HAP-1 (cell line): ENCODE measurements around the gene ASB4.

Experiments
- DNase-seq, 2 experiments: peaks; one replicate each; pipeline ENCODE4 v3.0.0-alpha.2; 2016 to 2020; ENCODE audit warnings: low spot score in 2 of 2
- H3K27me3 ChIP-seq: fragments of 250-450 bp; sonication (Bioruptor Pico); 2 replicates; pipeline ENCODE4 v1.5.1; 2020; ENCODE audit warnings: low read depth, mild to moderate bottlenecking, moderate library complexity
- H3K36me3 ChIP-seq: fragments of 250-450 bp; sonication (Bioruptor Pico); replicated peaks from 2 replicates; pipeline ENCODE4 v1.5.1; 2020; ENCODE audit warnings: mild to moderate bottlenecking
- H3K4me1 ChIP-seq: fragments of 250-450 bp; sonication (Bioruptor Pico); 2 replicates; pipeline ENCODE4 v1.5.1; 2020; ENCODE audit warnings: mild to moderate bottlenecking
- H3K4me3 ChIP-seq: fragments of 250-450 bp; sonication (Bioruptor Pico); 2 replicates; pipeline ENCODE4 v1.5.1; 2020; ENCODE audit warnings: mild to moderate bottlenecking, moderate library complexity
- H3K9me3 ChIP-seq: fragments of 250-450 bp; sonication (Bioruptor Pico); 2 replicates; pipeline ENCODE4 v1.5.1; 2020; ENCODE audit warnings: mild to moderate bottlenecking, moderate library complexity
- in situ Hi-C: fragments of 300-500 bp; cut with MboI; formaldehyde crosslinking; loops from 3 replicates; pipeline ENCODE4 v1.14.3; 2020; ENCODE audit warnings: low sequenced_read_pairs, inconsistent platforms, mixed read lengths

The ASB4 gene

DNA sequence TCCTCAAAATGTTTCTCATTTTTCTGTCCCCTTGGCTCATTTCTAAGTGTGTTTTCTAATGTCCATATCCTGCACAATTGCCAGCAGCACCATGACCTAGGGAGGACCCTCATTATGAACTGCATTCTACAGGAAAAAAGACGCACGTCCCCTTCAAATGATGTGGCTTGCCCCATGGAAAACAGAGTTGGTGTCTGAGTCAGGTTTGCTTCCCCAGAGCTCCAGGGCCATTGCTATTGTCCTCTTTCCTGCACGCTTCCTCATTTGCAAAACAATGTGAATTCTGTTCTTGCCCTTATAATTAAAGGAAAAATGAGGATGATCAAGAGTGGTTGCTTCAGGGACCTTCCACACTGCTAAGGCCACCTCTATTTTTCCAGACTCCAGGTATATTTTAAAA, 14.7 kb upstream of the ASB4 start:
- no peak overlapping the region for H3K4me3 ChIP-seq
- no peaks in the 10 kb centered on the region for H3K27me3 ChIP-seq
- peaks cover 62% of the 10 kb centered on the region for H3K4me1 ChIP-seq
- no peaks in the 10 kb centered on the region for H3K36me3 ChIP-seq
- no peaks in the 10 kb centered on the region for H3K9me3 ChIP-seq
- peak; percentile 59 to 75 for DNase-seq
- in situ Hi-C loops: no loop called here

DNA sequence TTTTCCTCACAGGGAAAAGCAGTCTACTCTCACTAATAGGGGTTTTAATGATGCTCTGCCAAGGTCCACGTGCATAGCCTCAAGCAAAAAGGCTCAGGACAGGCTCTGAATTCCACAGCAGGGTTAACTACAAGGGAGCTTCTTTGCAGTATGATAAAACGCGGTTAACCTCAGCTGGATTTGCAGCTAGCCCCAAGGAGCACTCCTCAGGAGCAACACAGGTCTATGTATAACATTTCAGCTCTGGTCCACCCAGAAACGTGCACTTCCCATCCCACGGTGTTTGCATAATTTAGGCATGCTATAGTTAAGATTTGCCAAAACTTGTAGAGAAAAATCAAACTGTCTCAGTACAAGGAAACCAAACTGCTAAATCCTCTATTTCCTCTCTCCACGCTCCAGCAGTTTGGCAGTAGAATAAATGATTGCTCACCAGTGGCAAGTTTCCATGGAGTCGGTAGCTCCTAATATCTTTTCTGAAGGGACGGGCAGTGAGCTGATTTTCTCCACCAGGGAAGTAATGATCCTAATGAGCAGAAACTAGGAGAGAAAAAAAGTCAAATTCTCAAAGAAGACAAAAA, 13.1 kb upstream of the ASB4 start:
- peak; percentile 67 to 81 for DNase-seq
- H3K4me1 ChIP-seq: peaks cover 62% of the 10 kb centered on the region

DNA sequence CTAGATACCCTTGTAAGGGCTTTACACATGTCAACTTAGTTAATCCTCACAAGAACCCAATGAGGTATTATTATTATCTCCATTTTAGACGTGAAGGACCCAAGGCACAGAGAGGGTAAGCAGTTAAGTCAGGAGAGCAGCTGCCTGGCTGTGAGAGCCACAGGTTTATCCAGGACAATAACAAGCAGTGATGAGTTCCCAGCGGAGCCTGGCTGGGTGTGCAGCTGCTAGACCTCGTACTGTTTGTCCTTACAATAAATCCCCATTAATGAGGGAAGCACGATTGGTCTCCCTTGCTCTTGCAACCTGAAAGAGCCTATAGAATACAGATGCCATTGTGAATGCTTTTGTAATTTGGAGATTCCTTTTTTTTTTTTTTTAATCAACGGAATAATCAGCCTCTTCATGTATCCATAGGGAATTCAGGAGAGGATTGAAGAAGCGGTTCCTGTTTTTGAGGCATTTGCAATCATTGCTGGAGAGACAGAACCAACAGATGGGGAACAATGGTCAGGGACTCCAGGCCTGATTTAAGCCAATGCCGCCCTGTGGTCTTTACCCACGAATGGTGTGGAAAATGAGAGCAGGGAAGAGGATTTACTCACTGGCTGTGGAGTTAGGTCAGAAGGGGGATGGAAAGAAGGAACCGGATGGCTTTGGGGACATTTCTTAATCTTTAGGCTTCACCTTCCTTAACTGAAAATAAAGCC, 12.3 kb upstream of the ASB4 start:
- Histone ChIP-seq H3K4me1 (peaks cover 59% of the 10 kb centered on the region), H3K36me3 (no peaks in the 10 kb centered on the region)
- in situ Hi-C loops: no loop called here

More for the DNA sequence above, 13.1 kb upstream of the ASB4 start:
- in situ Hi-C loops: no loop called here
- Histone ChIP-seq H3K27me3 (no peaks in the 10 kb centered on the region), H3K36me3 (no peaks in the 10 kb centered on the region), H3K4me3 (no peak overlapping the region), H3K9me3 (no peaks in the 10 kb centered on the region)

DNA sequence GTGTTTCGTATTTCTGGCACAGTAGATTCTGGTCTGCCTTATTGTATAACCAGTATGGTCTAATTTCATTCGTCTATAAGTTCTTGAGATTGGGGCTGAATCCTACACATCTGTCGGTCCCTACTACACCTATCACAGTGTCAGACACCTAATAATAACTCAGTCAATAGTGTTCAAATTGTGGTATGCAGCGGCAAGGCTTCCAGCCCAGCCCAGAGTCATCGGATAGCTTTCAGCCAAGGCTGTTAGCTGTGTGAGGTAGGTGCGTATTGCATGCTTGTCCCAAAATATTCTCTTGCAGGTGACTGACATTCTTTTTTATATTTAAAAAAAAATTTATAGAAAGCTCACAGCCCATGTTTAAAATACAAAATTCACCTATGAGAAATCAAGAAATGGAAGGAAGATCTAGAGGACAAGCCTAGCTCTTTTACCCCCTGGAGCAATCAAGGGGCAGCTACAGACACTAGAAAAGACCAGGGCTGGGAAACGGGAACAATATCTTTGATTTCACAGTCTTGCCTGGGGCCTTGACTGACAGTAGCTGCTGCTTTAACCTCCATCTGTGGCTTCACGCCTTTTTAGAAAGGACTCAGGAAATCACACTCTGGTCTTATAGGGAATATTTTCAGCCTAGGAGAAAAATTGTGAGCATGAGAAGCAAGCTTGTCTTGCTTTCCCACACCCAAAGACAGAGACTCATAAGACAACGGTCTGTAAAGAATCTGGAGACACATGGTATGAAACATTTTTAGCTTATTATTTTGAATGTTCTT, 9.5 kb upstream of the ASB4 start:
- in situ Hi-C loops: loop anchor here (25.0 kb wide), 2 partner anchors 1039 to 1189 kb away; no protein-coding TSS in a partner anchor
- no peaks in the 10 kb centered on the region for H3K9me3 ChIP-seq
- peaks cover 32% of the 10 kb centered on the region for H3K4me1 ChIP-seq
- no peaks in the 10 kb centered on the region for H3K36me3 ChIP-seq
- no peak for DNase-seq
- no peak overlapping the region for H3K4me3 ChIP-seq
- no peaks in the 10 kb centered on the region for H3K27me3 ChIP-seq

More for the DNA sequence above, 12.3 kb upstream of the ASB4 start:
- Histone ChIP-seq H3K9me3 (no peaks in the 10 kb centered on the region), H3K4me3 (no peak overlapping the region), H3K27me3 (no peaks in the 10 kb centered on the region)
- peak; percentile 66 to 68 for DNase-seq

DNA sequence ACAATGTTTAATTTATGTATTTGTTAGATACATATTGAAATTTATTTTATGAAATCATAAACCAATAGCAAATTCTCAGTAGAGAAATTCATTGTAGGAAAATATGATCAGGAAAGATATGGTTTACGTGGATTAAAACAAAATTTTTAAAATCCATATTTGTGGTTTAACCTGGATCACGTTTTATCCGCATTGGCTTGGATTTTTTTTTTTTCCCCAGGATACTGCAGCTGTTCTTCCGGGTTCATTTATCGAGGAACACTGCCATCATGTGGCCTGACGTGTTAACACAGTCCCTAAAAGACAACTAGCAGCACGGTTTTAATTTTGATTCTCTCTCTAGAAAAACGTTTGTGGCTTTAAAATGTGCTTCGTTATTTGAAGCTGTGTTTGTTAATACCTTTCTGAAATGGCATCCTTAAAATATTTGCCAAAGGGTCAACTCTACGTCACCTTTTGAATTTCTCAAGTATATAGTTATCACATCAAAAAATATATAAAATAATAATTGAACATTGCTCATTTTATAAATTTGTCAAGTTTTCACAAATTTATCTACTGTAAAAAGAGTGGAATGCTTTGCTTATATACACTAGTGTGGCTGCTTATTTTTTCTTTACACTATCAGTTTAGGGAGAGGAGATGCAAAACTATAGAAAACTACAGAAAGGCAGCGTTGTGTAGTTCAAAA, 8.7 kb upstream of the ASB4 start:
- Histone ChIP-seq H3K27me3 (no peaks in the 10 kb centered on the region), H3K36me3 (no peaks in the 10 kb centered on the region), H3K9me3 (no peaks in the 10 kb centered on the region), H3K4me3 (no peak overlapping the region), H3K4me1 (peaks cover 25% of the 10 kb centered on the region)
- in situ Hi-C loops: loop anchor here (25.0 kb wide), 2 partner anchors 1040 to 1190 kb away; no protein-coding TSS in a partner anchor
- peak; percentile 71 to 74 for DNase-seq

DNA sequence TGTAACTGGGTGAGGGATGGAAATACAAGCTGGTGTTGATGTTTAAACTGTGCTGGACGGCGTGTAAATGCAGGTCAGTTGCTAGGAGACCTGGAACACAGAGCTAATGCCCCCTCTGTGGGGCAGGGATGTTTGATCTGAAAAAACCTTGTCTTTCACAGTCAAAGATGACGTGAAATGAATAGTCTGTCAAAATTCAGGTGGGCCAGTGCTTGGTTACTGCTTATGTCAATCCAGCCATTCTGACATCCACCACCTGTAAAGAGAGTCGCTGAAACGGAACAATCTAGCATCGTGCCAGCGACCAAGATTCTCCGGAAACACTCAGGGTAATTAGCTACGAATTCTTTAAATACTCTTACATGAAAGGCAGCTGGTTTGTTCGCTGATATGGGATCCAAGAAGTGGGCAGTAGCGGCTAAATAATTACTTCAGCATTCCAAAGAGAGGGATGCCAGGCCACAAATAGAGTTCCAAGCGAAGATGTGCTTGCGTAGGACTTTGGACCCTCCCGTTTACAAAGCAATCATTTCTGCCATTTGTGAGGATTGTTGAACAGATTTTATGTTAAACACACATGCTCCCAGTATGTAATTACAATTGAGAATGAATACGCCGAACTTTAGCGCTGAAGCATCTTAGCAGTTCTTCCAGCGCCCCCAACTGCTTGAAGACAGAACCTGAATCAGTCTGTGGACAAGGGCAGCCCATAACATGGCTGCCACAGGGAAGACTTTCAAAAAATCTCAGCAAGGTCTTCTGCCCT, 7.3 kb upstream of the ASB4 start:
- H3K4me3 ChIP-seq: no peak overlapping the region
- no peaks in the 10 kb centered on the region for H3K9me3 ChIP-seq
- peaks cover 11% of the 10 kb centered on the region for H3K4me1 ChIP-seq
- H3K36me3 ChIP-seq: no peaks in the 10 kb centered on the region
- H3K27me3 ChIP-seq: no peaks in the 10 kb centered on the region
- in situ Hi-C loops: loop anchor here (25.0 kb wide), 2 partner anchors 1041 to 1191 kb away; no protein-coding TSS in a partner anchor
- DNase-seq: peak in 1 of 2 experiments; percentile 46

DNA sequence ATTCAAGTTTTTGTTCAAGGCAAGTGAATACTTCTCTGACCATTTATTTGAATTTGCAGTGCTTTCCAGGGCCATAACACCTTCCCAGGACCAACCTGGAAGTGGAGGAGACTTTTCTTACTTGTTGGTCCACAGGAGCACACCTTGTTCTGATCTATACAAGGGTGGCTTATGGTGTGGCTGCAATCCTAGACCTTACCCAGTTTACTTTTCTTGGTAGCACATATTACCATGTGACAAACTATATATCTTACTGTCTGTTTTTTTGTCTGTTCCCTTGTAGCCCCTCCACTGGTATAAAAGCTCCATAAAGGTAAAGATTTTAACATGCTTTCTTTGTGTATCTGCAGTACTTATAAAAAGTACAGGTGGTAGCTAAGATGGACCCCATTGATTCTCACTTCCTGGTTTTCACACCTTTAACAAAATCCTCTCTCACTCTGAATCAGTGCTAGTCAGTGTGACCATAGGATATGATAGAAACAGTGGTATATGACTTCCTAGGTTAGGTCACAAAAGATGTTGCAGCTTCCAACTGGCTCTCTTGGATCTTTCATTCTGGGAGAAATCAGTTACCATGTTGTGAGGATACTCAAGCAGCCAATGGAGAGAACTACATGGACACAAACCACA, 5.6 kb upstream of the ASB4 start:
- DNase-seq: no peak
- H3K4me1 ChIP-seq: peaks cover 10% of the 10 kb centered on the region
- H3K27me3 ChIP-seq: no peaks in the 10 kb centered on the region
- no peak overlapping the region for H3K4me3 ChIP-seq
- H3K36me3 ChIP-seq: no peaks in the 10 kb centered on the region
- in situ Hi-C loops: loop anchor here (25.0 kb wide), 2 partner anchors 1043 to 1193 kb away; no protein-coding TSS in a partner anchor
- H3K9me3 ChIP-seq: no peaks in the 10 kb centered on the region

DNA sequence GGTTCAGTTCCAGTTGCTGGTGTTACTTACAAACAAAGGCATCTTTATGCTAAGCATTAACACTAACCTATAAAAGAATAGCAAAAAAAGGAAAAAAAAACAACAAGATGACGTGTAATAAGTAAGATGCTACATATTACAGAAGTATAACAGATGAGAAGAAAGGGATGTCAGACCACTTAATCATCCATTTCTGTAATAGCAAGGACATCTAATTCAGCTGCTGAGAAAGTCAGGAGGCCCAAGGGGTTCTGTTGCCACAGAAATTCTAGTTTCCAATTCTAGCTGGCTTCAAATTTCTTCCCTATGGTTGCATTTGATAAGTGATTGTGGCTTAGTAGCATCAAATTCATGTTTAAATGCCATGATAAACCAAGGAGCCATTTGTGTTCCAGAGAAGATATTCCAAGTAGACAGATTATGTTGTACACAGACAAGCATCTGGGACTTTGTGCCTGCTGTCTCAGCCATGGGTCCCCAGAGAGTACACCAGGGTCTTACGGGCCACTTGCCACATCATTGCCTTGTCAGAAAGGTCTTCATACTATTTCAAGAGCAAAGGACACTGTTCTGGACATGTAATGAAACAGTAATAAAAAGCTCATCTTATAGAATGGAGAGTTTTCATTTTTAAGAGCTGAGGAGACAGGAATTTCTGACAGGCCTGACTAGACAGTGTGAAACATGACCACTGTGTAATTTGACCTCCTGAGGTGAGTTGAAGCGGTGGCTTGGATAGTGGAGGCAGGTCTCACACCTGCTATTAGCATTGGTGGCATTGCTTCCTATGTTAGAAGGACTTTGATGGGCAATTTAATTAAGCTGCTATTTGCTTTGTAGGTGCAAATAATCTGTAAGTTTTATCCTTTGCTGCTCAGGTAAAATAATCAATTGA, 4.2 kb upstream of the ASB4 start:
- Histone ChIP-seq H3K36me3 (no peaks in the 10 kb centered on the region), H3K4me3 (no peak overlapping the region), H3K4me1 (peaks cover 19% of the 10 kb centered on the region), H3K9me3 (no peaks in the 10 kb centered on the region), H3K27me3 (no peaks in the 10 kb centered on the region)
- DNase-seq: no peak
- in situ Hi-C loops: loop anchor here (25.0 kb wide), 2 partner anchors 1044 to 1194 kb away; no protein-coding TSS in a partner anchor

DNA sequence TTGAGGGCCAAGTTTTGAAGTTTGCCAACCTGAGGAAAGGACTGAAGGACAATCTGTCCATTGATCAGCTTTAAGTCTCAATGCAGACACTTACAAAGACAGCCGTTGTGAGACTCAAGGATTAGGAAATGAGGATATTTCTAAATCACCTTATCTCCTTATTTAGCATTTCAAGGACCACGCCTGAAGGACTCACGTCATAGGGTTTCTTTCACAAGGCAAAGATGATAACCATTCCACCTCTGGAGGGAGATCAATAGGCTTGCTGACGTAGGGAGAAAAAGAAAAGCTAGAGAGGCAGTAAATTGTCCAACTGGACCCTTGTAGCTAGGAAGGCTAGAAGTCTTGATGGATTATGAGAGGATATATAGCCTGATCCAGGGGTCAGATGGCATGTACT, 3.3 kb upstream of the ASB4 start:
- in situ Hi-C loops: loop anchor here (25.0 kb wide), 2 partner anchors 1045 to 1195 kb away; no protein-coding TSS in a partner anchor
- peaks cover 15% of the 10 kb centered on the region for H3K4me1 ChIP-seq
- H3K27me3 ChIP-seq: no peaks in the 10 kb centered on the region
- DNase-seq: no peak
- no peak overlapping the region for H3K4me3 ChIP-seq
- H3K36me3 ChIP-seq: no peaks in the 10 kb centered on the region
- H3K9me3 ChIP-seq: no peaks in the 10 kb centered on the region

DNA sequence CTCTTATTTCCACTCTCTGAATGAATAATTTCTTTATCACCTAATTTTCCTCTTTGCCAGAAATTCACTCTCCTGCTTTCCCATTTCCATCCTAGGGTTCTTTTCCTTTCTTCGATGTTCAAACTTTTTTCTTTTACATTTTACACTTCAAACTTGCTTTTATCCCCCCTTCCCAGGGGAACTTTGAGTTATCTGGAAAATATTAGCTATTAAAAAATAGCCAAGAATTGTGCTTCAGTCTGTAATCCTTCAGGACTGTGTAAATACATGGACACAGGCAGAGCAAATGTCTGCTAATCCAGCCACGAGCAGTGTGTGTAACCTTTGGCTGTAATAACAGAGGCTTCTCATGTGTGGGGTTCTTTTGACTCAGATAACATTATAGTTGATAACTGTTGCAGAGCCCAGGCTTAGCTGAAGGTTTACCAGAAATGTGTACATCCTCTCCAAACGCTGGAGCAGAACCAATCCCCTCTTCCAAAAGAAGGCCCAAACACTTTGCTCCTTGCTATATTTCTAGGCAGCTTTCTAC, 4.6 kb downstream of the ASB4 start:
- H3K4me3 ChIP-seq: no peak overlapping the region
- in situ Hi-C loops: loop anchor here (25.0 kb wide), 2 partner anchors 1053 to 1203 kb away; no protein-coding TSS in a partner anchor
- H3K9me3 ChIP-seq: no peaks in the 10 kb centered on the region
- H3K4me1 ChIP-seq: peaks cover 9% of the 10 kb centered on the region
- H3K27me3 ChIP-seq: no peaks in the 10 kb centered on the region
- DNase-seq: no peak
- no peaks in the 10 kb centered on the region for H3K36me3 ChIP-seq

DNA sequence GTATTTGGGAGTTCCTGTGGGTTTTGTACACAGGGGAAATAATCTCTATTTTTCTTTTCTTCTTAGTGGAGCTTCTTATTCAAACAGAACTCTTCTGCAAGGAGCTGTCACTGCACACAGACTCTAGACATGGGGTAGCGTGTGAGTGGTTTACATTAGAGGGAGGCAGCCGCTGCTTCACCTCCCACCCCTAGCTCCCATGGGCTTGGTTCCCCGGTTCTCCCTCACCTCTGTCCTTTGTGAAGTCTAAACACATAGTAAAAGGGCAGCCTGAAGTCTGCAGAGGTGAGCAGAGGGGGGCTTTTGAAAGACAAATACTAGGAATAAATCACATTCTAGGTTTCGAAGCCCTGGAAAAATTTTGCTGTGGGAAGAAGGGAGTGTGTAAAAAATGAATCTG, 5.5 kb downstream of the ASB4 start:
- no peaks in the 10 kb centered on the region for H3K9me3 ChIP-seq
- no peak overlapping the region for H3K4me3 ChIP-seq
- in situ Hi-C loops: loop anchor here (25.0 kb wide), 2 partner anchors 1054 to 1204 kb away; no protein-coding TSS in a partner anchor
- no peaks in the 10 kb centered on the region for H3K27me3 ChIP-seq
- no peak for DNase-seq
- no peaks in the 10 kb centered on the region for H3K4me1 ChIP-seq
- no peaks in the 10 kb centered on the region for H3K36me3 ChIP-seq
